GM21423 (cell line): ENCODE measurements around the gene MAGEL2.
"Not testable (repeated sequence)": the region's sequence is repeated elsewhere in the genome, so short reads cannot be mapped to it uniquely, and the experiment has no call there.

ENCODE experiments used
- ATAC-seq: cut with Tn5 transposase; IDR thresholded peaks from one replicate; pipeline ENCODE4 v1.9.1; 2021; ENCODE audit warnings: mild to moderate bottlenecking, moderate library complexity; ENCODE audit not compliant: unreplicated experiment

MAGEL2 gene

DNA sequence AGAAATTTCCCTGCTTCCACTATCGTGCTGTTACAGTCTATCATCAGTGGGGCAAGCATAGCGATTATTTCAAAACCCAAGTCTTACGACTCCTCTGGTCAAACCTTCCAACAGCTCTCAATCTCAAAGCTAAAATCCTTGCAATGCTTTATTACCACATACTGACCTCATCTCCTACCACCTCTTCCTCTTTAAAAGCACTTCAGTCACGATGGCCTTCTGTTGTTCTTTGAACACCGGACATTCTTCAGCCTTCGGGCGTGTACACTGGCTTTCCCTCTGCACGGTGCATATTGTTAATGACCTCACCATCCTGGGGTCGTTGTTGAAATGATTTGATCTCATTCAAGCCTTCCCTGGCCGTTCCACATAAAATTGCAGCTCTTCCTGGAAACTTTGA lies 31.1 kb downstream of the MAGEL2 start:
- ATAC-seq = no peak

DNA sequence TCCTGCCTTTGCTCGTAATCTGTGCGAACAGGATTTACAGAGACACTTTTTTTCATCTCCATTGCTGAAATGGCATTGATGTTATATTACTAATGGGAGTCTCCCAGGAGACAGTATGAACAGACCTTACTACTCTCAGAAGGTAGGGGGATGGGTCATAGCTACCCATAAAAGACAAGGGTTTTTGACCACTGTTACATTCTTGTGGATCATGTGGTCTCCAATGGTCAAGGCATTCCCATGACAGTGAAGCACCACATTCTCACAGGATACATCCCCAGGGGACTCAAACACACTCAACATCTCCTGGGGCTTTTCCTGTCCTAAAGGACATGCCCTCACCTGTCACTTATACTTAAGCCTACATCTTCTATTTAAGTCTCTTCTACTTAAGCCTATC lies 41.4 kb downstream of the MAGEL2 start:
- ATAC-seq = no peak

DNA sequence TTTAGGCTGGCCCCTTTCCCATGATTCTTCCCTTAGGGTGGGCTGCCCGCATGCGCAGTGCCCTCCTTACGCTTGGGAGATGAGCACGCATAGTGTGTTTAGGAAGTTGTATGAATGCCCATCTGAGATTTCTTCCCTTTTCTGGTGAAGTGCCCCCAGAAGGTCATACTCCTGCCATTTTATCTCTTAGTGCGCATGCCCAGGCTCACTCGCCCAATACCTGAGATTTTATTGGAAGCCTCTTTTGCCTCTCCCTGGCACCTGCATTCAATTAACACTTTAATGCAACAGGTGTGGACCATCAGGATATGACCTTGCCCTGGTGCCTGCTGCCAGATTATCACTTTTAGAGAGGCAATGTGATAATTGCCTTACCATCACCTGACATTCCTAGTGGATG lies 45.5 kb downstream of the MAGEL2 start:
- ATAC-seq = no peak

DNA sequence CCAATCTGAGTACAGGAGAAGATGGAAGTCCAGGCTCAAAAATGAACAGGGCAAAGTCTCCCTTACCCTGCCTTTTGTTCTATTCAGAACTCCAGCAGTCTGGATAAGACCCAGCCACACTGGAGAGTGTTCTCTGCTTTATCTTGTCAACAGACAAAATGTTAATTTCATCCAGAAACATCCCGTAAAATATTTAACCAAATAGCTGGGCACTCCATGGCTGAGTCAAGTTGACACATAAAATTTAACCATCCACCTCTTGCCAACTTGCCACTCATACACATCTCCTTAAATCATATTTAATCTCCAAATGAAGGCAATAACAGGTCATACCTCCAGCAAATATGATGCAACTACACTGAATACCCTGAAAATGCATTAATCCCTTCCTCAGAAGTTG lies 48.6 kb downstream of the MAGEL2 start:
- ATAC-seq = no peak

DNA sequence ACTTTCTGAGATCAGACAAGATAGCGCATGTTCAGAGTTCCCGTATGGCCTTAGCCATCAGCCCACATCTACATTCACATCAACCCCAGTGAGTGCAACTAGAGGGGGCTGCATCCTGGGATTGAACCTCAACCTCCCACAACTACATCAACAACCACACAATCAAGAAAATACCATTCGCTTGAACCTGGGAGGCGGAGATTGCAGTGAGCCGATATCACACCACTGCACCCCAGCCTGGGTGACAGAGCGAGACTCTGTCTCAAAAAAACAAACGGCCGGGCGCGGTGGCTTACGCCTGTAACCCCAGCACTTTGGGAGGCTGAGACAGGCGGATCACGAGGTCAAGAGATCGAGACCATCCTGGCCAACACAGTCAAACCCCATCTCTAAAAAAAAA lies 50.4 kb downstream of the MAGEL2 start:
- ATAC-seq = not testable (repeated sequence)

DNA sequence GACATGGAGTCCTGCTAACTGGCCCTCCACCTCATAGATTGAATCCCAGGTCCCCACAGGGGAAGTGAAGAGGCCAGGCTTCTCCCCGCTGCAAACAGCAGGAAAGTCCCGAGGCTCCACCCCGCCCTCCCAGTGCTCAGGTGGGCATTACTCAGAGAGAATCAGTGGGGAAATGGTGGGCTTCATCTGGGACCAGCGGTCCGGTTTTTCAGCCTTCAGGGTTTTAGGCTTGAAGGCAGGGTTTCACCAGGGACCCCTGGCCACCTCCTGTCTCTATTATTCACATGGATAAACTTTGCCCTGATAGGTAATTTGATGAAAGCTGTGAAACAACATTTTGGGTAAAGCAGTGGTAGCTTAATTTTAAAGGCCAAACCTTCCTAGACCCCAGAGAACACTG lies 50.9 kb downstream of the MAGEL2 start:
- ATAC-seq = no peak

DNA sequence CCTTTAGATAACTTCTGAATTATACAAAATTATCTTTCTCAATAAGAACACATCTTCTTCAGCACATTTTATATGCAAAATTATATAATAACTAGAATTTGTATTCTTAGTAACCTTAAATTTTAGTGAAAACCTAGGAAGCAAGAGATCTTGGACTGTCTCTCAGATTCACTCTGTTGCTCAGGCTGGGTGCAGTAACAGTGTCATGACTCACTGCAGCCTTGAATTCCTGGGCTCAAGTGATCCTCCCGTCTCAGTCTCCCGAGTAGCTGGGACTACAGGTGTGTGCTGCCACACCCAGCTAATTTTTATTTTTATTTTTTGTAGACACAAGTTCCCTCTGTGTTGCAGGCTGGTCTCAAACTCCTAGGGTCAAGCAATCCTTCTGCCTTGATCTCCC lies 52.3 kb downstream of the MAGEL2 start:
- no peak for ATAC-seq

DNA sequence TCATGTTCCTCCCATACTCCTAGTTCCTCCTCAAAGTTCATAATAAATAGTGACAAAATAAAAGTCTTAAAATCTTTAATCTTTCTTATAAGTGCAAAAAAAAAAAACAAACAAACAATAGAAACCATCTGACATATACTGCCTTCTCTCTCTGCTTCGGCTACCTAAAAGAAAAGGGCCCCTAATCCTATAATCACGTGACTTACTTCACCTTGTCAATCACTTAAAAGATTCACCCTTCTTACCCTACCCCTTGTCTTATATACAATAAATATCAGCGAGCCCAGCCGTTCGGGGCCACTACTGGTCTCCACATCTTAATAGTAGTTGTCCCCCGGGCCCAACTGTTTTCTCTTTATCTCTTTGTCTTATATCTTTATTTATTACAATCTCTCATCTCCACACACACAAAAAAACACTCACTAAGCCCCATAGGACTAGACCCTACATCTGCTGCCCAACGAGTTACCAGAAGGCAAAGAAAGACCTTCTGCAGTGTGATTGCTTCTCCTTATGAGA lies 53.4 kb downstream of the MAGEL2 start:
- no peak for ATAC-seq
